Measurements from ENCODE around the gene MUSTN1.

- TF ChIP-seq CTCF (conservative IDR thresholded peaks at IDR 0.05; ENCODE audit: low read depth in 2 of 2) (no peak), REST (IDR thresholded peaks at IDR 0.05; ENCODE audit: unreplicated experiment) (no peak), CREB1 (CRISPR knock-in tag; IDR thresholded peaks at IDR 0.05; ENCODE audit: low read depth) (no peak), EZH2phosphoT487 (IDR thresholded peaks at IDR 0.05; ENCODE audit: unreplicated experiment) (no peak), POLR2AphosphoS5 (IDR thresholded peaks at IDR 0.05; ENCODE audit: low read depth) (no peak), EZH2 (IDR thresholded peaks at IDR 0.05; ENCODE audit: low read depth, unreplicated experiment) (no peak), NANOG (IDR thresholded peaks at IDR 0.05; ENCODE audit: borderline replicate concordance) (no peak), ZNF331 (CRISPR knock-in tag; IDR thresholded peaks at IDR 0.05; ENCODE audit: low read depth) (no peak), JUNB (IDR thresholded peaks at IDR 0.05; ENCODE audit: unreplicated experiment) (no peak), ETS1 (IDR thresholded peaks at IDR 0.05) (no peak), ZNF114 (CRISPR knock-in tag; IDR thresholded peaks at IDR 0.05) (no peak), STAT1 (IDR thresholded peaks at IDR 0.05; ENCODE audit: unreplicated experiment) (no peak)
These were observed 21.8 kb upstream of the MUSTN1 start for GRCh38 chr3:52856666-52857065.

All from GM23338 (cell line).